ENCODE data around the gene SLC12A2. TPM values are rescaled to one million over a fixed set of nuclear protein-coding genes. Genes with fewer than 3 reads are reported as not detected.

The SLC12A2 gene
- total and polyA plus RNA-seq, 2 of the 4 experiments (the other 2 are of a cell fraction), result 5.6 to 30.3 TPM

- CTCF ChIA-PET, result interaction anchor here (1.2 to 1.6 kb wide), 4 partner anchors 9 to 223 kb away, joined by 3 to 4 read pairs (median 3); no protein-coding TSS in a partner anchor
- Histone ChIP-seq H4K91ac (ENCODE audit: insufficient read depth, low read depth, low read length) (no peak overlapping the region), H2AFZ (replicated peaks; ENCODE audit: low read length, poor library complexity) (no peak overlapping the region), H3K9ac (ENCODE audit: low read depth, low read length) (no peak overlapping the region), H3K79me1 (ENCODE audit: low read depth in 1 of 2, low read length in 2 of 2) (peaks cover 9 to 15% of the 10 kb centered on the region in 2 experiments), H3K23ac (ENCODE audit: low read depth, low read length) (no peak overlapping the region), H4K20me1 (ENCODE audit: insufficient read depth, low read length) (no peaks in the 10 kb centered on the region), H3K9me1 (ENCODE audit: insufficient read depth, low read length) (no peaks in the 10 kb centered on the region), H2BK120ac (ENCODE audit: low read depth, low read length) (no peak overlapping the region), H4K8ac (ENCODE audit: low read depth in 2 of 2, low read length in 2 of 2) (no peak overlapping the region), H2BK15ac (ENCODE audit: low read depth, low read length) (no peak overlapping the region), H2AK9ac (replicated peaks; ENCODE audit: low read depth, low read length, poor library complexity) (no peak overlapping the region), H2BK20ac (ENCODE audit: low read depth, low read length) (no peak overlapping the region), H3K9me3 (ENCODE audit: control insufficient read depth, insufficient read depth, low read length) (peaks cover 3% of the 10 kb centered on the region; the same call in 1 of the 2 replicates), H2AK5ac (ENCODE audit: low read depth, low read length) (no peak overlapping the region), H3K14ac (replicated peaks; ENCODE audit: low read depth, low read length) (no peak overlapping the region), H3K18ac (ENCODE audit: low read depth, low read length) (no peak overlapping the region), H4K5ac (ENCODE audit: low read depth, low read length) (no peak overlapping the region), H3K36me3 (ENCODE audit: control insufficient read depth, insufficient read depth, low read length) (no peaks in the 10 kb centered on the region), H3K56ac (ENCODE audit: extremely low read depth, insufficient read depth, low read length) (no peak overlapping the region), H3K4ac (ENCODE audit: low read depth, low read length) (no peak overlapping the region), H3K4me1 (ENCODE audit: control insufficient read depth, insufficient read depth, low read length) (no peaks in the 10 kb centered on the region), H3K4me2 (ENCODE audit: low read depth, low read length) (no peak overlapping the region), H2BK5ac (ENCODE audit: low read depth, low read length, poor library complexity, severe bottlenecking) (no peak overlapping the region), H3K4me3 (ENCODE audit: insufficient read depth, low read depth, low read length) (no peak overlapping the region), H3K27me3 (ENCODE audit: control insufficient read depth, insufficient read depth, low read length) (no peaks in the 10 kb centered on the region), H3K27ac (ENCODE audit: insufficient read depth, low read length) (no peak overlapping the region)
- WGBS, 2 experiments (ENCODE audit: extremely low coverage in 2 of 2, insufficient read length in 1 of 2), result no CpG with 5 or more reads among the region's 5 CpGs
- DNase-seq (no peak), ATAC-seq (ENCODE audit: low read depth) (no peak)
- BruUV-seq (replicated peaks), result no TSS peak
- intact Hi-C loops (cut with micrococcal nuclease), result no loop called here
- dilution Hi-C loops (cut with HindIII; ENCODE audit: low sequenced_read_pairs, unreplicated experiment), result no loop called here
- in situ Hi-C loops (cut with MboI; ENCODE audit: low sequenced_read_pairs), result no loop called here
- no peak for TF ChIP-seq POLR2A (IDR thresholded peaks at IDR 0.05; ENCODE audit: low read depth, low read length)
- TF ChIP-seq RFX5 (IDR thresholded peaks at IDR 0.05; ENCODE audit: low read depth, low read length), result no peak
- TF ChIP-seq BHLHE40 (IDR thresholded peaks at IDR 0.05; ENCODE audit: low read depth, low read length), result no peak
- peak; percentile 17; the same call in 1 of the 2 replicates for TF ChIP-seq MAFK (IDR thresholded peaks at IDR 0.05; ENCODE audit: low read depth, low read length)
- TF ChIP-seq RCOR1 (IDR thresholded peaks at IDR 0.05; ENCODE audit: insufficient replicate concordance, low read length), result no peak
- POLR2A ChIA-PET (ENCODE audit: unreplicated experiment), result no interaction called here
These were observed 17.4 kb downstream of the SLC12A2 start for GRCh38 chr5:128100860-128101557.

All from IMR-90 (cell line).